ENCODE measurements around the gene BSPH1.

- TF ChIP-seq CTCF (IDR thresholded peaks at IDR 0.05) (no peak), EZH2 (IDR thresholded peaks at IDR 0.05; ENCODE audit: borderline replicate concordance, insufficient read depth, low read depth, low read length, poor library complexity, severe bottlenecking) (no peak)
Observed at GRCh38 chr19:47994209-47994802, 2.3 kb upstream of the BSPH1 start, which contains the start of gene ELSPBP1.

All from B cell (primary cell).